Prostate gland (tissue), 2 donors: ENCODE data around the gene OR51B5. TPM values are rescaled to one million over a fixed set of nuclear protein-coding genes. Genes with fewer than 3 reads are reported as not detected.
"Not testable (repeated sequence)": the region's sequence is repeated elsewhere in the genome, so short reads cannot be mapped to it uniquely, and the experiment has no call there.

Experiments
- DNase-seq: peaks from one replicate; pipeline ENCODE4 v3.0.0-alpha.2; 2019; ENCODE audit warnings: low spot score
- H3K27ac ChIP-seq, 2 donors: fragments of 200-600 bp; sonication (generic); 2 replicates each; pipeline ENCODE4 v1.5.1; 2017 to 2019
- H3K27me3 ChIP-seq: fragments of 200-600 bp; sonication (generic); replicated peaks from 2 replicates; pipeline ENCODE4 v1.5.1; 2019; ENCODE audit not compliant: insufficient read depth
- H3K36me3 ChIP-seq, 2 donors: fragments of 200-600 bp; sonication (generic); 1 replicate in 1 of 2; 2 replicates in 1 of 2; pipeline versions ENCODE4 v1.5.1 to v1.8.1; 2017 to 2019
- H3K4me1 ChIP-seq: fragments of 200-600 bp; sonication (generic); replicated peaks from 2 replicates; pipeline ENCODE4 v1.5.1; 2019
- H3K4me3 ChIP-seq, 2 donors: fragments of 200-600 bp; sonication (generic); 2 replicates each; pipeline ENCODE4 v1.5.1; 2017 to 2019
- H3K9me3 ChIP-seq: fragments of 200-600 bp; sonication (generic); 2 replicates; pipeline ENCODE4 v1.5.1; 2017
- POLR2A ChIP-seq: fragments of 450-650 bp; IDR thresholded peaks from one replicate; pipeline ENCODE4 v1.6.1; 2016; ENCODE audit warnings: antibody characterized with exemption, mild to moderate bottlenecking
- POLR2AphosphoS5 ChIP-seq: sonication (generic); formaldehyde crosslinking; IDR thresholded peaks from one replicate; pipeline ENCODE4 v1.6.1; 2017; ENCODE audit warnings: antibody characterized with exemption
- WGBS: methylation state at CpG from one replicate; pipeline ENCODE4 v1.1.5; 2018; 5-methylcytosine and 5-hydroxymethylcytosine counted together
- intact Hi-C: fragments of 100-400 bp; cut with DNase I; formaldehyde crosslinking; loops from one replicate; pipeline ENCODE4 v1.14.2; 2022
- total RNA-seq, 2 donors: library from RNA; depleted of rRNA; stranded (reverse); fragments of >200 nt; gene quantifications; one replicate each; pipeline ENCODE4 v1.1.0, GENCODE V29; 2016
- TF ChIP-seq, protein P1 (sequence below), 4 experiments: fragments of 200-600 bp in 2 of 4; fragments of 450-650 bp in 2 of 4; sonication (generic) in 2 of 4; IDR thresholded peaks; 1 replicate in 3 of 4; 2 replicates in 1 of 4; pipeline ENCODE4 v1.5.1; 2016 to 2019; ENCODE audit warnings: antibody characterized with exemption in 4 of 4, mild to moderate bottlenecking in 2 of 4, moderate library complexity in 2 of 4

The OR51B5 gene
- total RNA-seq, 2 donors from 2014 or later, result 0.23 to 2.5 TPM

DNA sequence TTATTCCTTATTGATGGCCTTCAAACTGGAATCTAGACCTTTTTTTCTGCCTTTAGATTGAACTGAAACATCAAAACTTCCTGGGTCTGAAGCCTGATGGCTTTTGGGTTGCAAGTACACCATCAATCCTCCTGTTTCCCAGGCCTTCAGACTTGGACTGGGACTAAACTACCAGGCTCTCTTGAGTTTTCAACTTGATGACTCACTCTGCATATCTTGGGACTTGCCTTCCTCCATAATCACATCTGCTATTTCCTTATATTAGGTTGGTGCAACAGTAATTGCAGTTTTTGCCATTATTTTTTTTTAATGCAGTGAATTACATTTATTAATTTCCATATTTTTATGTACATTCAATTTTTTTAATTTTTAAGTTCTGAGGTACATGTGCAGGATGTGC lies 7.0 kb downstream of the OR51B5 start:
- no peak for TF ChIP-seq POLR2AphosphoS5
- no peak for TF ChIP-seq POLR2A
- TF ChIP-seq, protein P1, sequence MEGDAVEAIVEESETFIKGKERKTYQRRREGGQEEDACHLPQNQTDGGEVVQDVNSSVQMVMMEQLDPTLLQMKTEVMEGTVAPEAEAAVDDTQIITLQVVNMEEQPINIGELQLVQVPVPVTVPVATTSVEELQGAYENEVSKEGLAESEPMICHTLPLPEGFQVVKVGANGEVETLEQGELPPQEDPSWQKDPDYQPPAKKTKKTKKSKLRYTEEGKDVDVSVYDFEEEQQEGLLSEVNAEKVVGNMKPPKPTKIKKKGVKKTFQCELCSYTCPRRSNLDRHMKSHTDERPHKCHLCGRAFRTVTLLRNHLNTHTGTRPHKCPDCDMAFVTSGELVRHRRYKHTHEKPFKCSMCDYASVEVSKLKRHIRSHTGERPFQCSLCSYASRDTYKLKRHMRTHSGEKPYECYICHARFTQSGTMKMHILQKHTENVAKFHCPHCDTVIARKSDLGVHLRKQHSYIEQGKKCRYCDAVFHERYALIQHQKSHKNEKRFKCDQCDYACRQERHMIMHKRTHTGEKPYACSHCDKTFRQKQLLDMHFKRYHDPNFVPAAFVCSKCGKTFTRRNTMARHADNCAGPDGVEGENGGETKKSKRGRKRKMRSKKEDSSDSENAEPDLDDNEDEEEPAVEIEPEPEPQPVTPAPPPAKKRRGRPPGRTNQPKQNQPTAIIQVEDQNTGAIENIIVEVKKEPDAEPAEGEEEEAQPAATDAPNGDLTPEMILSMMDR (IDR thresholded peaks at IDR 0.05), result no peak
- Histone ChIP-seq H3K27me3 (no peaks in the 10 kb centered on the region), H3K4me1 (no peaks in the 10 kb centered on the region), H3K9me3 (no peaks in the 10 kb centered on the region), H3K36me3 (no peaks in the 10 kb centered on the region), H3K27ac (no peak overlapping the region), H3K4me3 (no peak overlapping the region)
- no peak for DNase-seq
- intact Hi-C loops, result no loop called here

DNA sequence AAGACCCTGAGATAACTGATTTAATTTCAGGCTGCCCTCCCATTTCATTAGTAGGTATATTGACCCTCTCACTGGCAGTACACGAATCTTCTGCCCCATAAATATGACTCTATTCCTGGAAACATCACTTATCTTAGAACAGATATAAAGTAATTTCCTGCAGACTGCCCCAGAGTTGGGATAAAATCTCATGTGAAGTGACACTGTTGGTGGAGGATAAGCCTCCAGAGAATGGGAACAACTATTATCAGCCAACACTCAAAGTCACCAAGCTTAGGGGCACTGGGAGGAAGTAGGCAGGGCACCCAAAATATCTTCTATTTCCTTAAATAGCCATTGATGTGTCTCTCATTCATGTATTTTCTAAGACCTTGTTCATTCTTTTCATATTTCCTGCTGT lies 8.2 kb downstream of the OR51B5 start:
- Histone ChIP-seq H3K27me3 (no peaks in the 10 kb centered on the region), H3K9me3 (no peaks in the 10 kb centered on the region), H3K4me3 (no peak overlapping the region), H3K36me3 (no peaks in the 10 kb centered on the region), H3K4me1 (no peaks in the 10 kb centered on the region), H3K27ac (no peak overlapping the region)
- TF ChIP-seq POLR2AphosphoS5 (no peak), POLR2A (no peak)
- TF ChIP-seq, protein P1 (IDR thresholded peaks at IDR 0.05), result no peak
- intact Hi-C loops, result no loop called here
- no peak for DNase-seq
- 41% methylated on average over 1 of the region's 1 CpG for WGBS

DNA sequence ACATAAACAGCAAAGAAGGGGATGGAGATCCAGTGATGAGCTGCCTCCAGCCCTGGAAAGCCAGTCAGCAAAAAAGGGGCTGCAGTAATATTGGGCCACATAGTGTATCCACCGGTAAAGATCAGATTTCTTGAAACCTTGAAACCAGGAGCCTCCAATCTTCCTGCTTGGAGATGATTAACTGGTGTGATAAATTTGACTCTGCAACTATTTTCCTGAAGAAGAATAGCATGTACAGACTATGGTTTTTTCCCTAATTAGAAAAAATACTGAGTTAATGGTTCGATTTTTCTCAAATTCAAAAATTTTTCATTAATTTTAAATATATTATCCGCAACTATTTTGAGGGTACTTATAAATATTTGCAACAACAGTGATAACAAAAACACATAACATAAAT lies 19.1 kb downstream of the OR51B5 start, which contains the start of gene OR51B2:
Gene OR51B2 (minus strand): TSS at position 101 of the 400 bp plus-strand sequence. CDS start 0 bp downstream, at position 101.
- TF ChIP-seq POLR2AphosphoS5, result no peak
- TF ChIP-seq, protein P1 (IDR thresholded peaks at IDR 0.05), result no peak
- TF ChIP-seq POLR2A, result no peak
- H3K36me3 ChIP-seq, result no peaks in the 10 kb centered on the region
- no peak within 1 kb of the TSS for H3K4me3 ChIP-seq
- intact Hi-C loops, result no loop called here
- H3K27me3 ChIP-seq, result no peaks in the 10 kb centered on the region
- no peak within 1 kb of the TSS for H3K27ac ChIP-seq
- H3K9me3 ChIP-seq, result no peaks in the 10 kb centered on the region
- DNase-seq, result no peak
- WGBS, result 79% methylated on average over 3 of the region's 3 CpGs
- no peaks in the 10 kb centered on the region for H3K4me1 ChIP-seq

DNA sequence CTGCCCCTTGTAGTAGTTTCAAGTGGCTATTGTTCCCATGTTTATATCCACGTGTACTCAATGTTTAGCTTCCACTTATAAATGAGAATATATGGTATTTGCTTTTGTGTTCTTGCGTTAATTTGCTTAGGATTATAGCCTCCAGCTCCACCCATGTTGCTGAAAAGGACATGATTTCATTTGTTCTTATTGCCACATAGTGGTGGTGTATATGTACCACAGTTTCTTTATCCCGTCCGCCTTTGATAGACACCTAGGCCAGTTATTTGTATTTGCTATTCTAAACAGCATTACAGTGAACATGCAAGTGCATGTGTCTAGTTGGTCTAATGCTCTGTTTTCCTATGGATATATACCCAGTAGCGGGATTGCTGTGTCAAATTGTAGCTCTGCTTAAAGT lies 26.0 kb downstream of the OR51B5 start:
- 47% methylated on average over 5 of the region's 5 CpGs for WGBS
- H3K4me3 ChIP-seq, result no peak overlapping the region

DNA sequence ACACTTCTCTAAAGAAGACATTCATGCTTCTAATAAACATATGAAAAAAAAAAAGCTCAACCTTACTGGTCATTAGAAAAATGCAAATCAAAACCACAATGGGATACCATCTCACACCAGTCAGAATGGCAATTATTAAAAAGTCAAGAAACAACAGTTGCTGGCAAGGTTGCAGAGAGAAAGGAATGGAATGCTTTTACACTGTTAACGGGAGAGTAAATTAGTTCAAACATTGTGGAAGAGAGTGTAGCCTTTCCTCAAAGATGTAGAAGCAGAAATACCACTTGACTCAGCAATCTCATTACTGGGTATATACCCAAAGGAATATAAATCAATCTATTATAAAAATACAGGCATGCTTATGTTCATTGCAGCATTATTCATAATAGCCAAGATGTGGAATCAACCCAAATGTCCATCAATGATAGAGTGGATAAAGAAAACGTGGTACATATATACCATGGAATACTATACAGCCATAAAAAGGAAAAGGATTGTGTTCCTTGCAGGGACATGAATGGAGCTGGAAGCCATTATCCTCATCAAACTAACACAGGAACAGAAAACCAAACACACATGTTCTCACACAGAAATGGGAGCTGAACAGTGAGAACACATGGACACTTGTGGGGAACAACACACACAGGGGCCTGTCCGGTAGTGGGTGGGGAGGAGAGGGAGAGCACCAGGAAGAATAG lies 29.8 kb downstream of the OR51B5 start:
- WGBS, result 74% methylated on average over 3 of the region's 3 CpGs
- H3K27ac ChIP-seq, DNase-seq, H3K36me3 ChIP-seq, H3K27me3 ChIP-seq, intact Hi-C loops, H3K9me3 ChIP-seq, H3K4me3 ChIP-seq, H3K4me1 ChIP-seq: not testable (repeated sequence)

More for the DNA sequence above, 26.0 kb downstream of the OR51B5 start:
- Histone ChIP-seq H3K4me1 (no peaks in the 10 kb centered on the region), H3K9me3 (no peaks in the 10 kb centered on the region), H3K27ac (no peak overlapping the region), H3K27me3 (no peaks in the 10 kb centered on the region), H3K36me3 (no peaks in the 10 kb centered on the region)
- intact Hi-C loops, result no loop called here
- no peak for TF ChIP-seq POLR2AphosphoS5
- TF ChIP-seq, protein P1 (IDR thresholded peaks at IDR 0.05), result no peak
- no peak for DNase-seq
